NOMO-1 treated with dmso at 0.1 percent for 144 hours (cell line): ENCODE measurements around the gene TM4SF18.
"Not testable (repeated sequence)": the region's sequence is repeated elsewhere in the genome, so short reads cannot be mapped to it uniquely, and the experiment has no call there.

Experiments
- DNase-seq: peaks from one replicate; lab custom pipeline; 2025; ENCODE audit not compliant: unreplicated experiment; lab: John Stamatoyannopoulos, UW

Gene TM4SF18

GRCh38 chr3:149333176-149333859 lies at the start of gene TM4SF18:
Gene TM4SF18 (minus strand): TSS chr3:149333636. CDS start chr3:149333382, 254 bp downstream.
- no peak for DNase-seq

DNA sequence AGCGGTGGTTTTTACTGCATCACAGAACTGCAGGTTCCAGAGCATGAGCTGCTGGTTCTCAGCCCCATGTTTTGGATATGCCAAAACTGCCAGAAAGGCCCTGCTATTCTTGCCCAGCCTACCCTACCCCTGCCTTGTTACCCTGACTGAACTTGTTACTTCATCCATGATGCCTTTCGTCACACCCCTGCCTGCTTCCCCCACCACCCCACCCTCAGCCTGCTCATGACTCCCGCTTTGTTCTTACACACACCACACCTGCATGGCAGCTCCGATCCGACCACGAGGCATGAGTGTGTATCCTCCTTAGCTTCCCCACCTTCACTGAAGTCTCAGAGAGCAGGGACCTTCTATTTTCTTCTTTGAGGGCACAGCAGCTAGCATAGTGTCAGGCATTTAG lies 49.1 kb upstream of the TM4SF18 start:
- DNase-seq: no peak

DNA sequence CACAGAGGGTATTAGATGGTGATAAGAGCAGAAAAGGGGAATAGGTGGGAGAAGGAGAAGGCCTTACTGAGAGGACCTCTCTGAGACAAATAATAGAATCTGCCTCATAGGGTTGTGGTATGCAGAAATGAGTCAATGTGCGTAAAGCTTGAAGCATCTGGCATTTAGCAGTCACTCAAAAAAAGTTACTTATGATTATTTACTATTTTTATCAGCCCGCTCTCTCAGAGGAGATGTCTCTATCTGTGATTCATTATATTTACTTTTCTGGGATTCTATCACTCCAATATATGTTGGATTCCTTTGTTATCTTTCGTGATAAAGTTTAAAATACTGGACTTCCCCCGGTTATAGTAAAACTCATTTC lies 48.6 kb upstream of the TM4SF18 start:
- DNase-seq: no peak

- no peak for DNase-seq
Measured at GRCh38 chr3:149381173-149382100, 48.0 kb upstream of the TM4SF18 start.

DNA sequence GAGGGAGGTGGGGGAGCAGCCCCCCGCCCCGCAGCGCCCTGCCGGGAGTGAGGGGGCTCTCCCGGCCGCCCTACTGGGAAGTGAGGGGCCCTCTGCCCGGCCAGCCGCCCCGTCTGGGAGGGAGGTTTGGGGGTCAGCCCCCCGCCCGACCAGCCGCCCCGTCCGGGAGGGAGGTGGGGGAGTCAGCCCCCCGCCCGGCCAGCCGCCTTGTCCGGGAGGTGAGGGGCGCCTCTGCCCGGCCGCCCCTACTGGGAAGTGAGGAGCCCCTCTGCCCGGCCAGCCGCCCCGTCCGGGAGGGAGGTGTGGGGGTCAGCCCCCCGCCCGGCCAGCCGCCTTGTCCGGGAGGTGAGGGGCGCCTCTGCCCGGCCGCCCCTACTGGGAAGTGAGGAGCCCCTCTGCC lies 46.8 kb upstream of the TM4SF18 start:
- DNase-seq: not testable (repeated sequence)

DNA sequence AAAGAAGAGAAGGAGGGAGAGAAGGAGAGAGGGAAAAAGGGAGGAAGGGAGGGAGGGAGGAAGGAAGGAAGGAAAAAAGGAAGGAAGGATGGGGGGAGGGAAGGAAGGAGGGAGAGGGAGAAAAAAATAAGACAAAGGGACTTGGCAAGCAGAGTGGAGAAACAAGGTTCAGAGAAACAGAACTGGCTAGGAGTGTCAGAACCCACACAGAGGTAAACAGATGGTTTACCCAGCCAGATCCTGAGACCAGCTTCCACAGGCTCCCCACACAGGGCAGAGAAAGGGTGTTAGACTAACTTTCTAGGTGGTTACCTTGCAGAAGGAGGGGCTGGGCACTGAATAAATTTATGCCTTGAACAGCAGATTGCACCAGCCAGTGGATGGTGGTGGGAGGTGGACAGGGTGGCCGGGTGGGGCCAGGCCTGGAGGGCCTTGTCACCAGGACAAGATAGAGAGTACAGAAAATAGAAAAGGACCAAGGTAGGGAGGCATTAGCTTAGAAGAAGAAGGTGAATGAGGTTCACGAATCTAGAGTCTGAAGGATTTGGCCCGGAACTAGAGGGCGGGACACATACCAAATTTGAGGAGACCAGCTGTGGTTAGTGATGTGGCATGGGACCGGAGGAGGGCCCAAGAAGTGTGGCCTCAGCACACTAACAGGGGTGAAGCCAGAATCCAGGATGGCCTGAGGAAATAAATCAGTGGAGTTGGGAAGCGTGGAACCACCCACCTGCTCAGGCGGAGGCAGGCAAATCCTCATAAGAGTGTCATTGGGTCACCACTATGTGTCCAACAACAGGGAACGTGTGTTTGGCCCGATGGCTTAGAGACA lies 45.3 kb upstream of the TM4SF18 start:
- DNase-seq: no peak

- DNase-seq: no peak
Measured at GRCh38 chr3:149377408-149378364, 44.2 kb upstream of the TM4SF18 start, which contains the start of gene TM4SF1. Gene TM4SF1 (minus strand): TSS chr3:149377649. CDS start chr3:149377547, 102 bp downstream.

- no peak for DNase-seq
Measured at GRCh38 chr3:149376718-149377407, 43.4 kb upstream of the TM4SF18 start.

GRCh38 chr3:149375501-149376196 lies 42.2 kb upstream of the TM4SF18 start:
- DNase-seq: no peak

DNA sequence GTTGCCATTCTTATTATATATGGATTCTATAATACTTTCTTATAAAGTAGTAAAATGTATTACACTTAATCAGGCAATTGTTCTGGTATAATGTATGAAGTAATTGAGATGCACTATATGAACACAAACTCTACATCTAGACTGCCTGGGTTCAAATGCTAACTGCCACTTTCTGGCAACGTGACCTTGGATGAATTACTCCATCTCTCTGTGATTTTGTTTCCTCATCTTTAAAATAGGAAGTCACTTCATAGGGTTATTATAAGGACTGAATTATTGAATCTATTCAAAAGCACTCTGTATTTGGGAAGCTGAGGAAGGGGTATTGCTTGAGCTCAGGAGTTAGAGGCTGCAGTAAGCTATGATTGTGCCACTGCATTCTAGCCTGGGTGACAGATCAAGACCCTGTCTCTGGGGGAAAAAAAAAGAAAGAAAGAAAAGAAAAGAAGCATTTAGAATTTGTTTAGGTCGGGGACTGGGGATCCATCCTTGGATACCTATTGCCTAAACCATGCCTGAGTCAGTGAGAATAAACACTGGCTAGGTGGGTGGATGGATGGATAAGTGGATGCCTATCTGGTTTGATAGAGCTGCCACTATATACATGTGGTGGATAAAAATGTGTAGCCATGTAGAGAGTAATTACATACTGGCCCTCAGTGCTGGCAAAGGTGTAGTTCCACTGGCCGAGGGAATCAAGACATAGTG lies 41.5 kb upstream of the TM4SF18 start:
- no peak for DNase-seq

DNA sequence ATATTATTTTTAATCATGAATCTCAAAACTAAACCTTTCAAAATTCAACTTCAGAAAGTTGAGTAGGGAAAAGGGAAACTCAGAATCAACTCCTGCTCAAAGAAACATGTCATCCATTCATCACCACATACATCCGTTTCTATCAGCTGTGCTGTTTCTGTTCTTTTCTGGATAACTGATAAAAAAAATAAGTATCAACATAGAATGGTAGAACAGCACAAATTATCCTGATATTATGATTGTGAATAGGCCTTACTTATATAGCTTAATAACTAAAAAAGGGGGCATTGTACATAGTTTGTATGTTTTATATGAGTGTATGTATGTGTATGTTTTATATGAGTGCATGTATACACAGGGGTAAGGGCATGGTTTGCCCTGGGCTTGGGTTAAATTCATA lies 41.0 kb upstream of the TM4SF18 start:
- no peak for DNase-seq

- peak; percentile 49 for DNase-seq
Measured at GRCh38 chr3:149373235-149374125, 40.0 kb upstream of the TM4SF18 start.

- DNase-seq: no peak
Measured at GRCh38 chr3:149371723-149372114, 38.3 kb upstream of the TM4SF18 start.

DNA sequence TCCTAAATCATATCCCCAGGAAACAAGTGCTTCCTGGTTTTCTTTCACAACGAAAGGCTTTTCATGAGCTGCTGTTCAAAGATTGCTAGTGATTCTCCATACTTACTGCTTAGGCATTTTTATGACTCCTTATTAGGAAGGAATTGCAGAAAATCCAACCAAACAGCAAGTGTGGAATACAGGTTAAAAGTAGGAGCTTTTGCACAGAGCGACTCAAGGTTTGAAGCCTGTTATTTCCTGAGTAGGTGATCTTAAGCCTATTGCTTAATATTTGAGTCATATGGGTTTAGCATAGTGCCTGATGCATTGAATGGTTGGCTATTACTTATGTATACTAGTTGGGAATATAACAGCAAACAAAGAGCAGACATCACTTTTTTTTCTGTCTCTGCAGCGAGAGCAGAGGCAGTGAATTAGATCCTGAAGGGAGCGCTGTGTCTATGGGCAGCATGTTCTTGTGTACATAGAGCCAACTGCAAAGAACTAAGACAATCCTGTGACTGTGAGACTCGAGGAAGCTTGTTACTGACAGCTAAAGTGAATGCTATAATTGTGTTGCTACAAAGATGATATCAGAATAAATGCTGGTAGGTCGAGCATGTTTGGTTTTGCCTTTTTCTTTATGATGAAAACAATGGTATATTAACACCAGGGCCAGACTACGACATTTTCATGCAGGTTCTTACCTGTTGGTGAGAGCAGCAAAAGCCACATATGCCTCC lies 37.7 kb upstream of the TM4SF18 start:
- DNase-seq: peak; percentile 4

DNA sequence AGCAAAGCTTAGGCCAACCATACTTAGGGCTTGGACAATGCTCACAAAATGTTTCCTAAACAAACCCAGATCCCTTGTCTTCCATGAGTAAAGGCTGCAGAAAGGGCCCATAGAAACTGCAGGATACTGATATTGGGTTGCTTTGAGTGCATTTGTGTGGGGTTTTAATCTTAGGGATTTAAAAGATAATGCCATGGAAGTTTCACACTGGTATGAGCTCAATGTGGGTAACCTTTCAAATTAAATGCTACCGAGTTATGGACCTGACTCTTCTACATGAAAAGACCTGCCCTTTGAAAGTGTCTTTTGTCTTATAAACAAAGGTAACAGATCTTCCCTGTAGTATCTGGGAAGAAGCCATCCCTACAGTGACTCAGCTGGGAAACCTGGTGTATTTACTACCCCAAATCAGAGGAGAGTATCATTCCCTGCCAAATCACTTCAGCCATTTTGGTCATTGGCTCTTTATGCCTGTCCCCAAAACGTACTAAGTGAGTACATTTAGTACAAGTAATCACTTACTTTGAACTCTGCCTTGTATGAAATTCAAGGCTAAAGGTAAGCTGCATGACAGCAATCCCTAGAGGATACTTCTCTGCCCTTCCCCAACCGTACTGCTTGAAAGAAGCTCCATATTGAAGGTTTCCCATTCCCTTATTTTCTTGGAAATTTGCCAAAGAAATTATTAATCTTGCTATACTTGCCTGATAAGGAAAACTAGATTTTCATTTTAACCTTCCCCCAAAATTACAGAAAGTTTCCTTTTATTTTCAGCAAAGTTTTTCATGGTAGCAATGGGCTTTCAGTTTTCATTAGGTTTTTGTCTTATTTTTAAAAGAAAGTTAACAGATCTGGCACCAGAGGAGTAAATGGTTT lies 36.8 kb upstream of the TM4SF18 start:
- DNase-seq: no peak
